Neural progenitor cell (in vitro differentiated cells): Measurements from ENCODE around the gene ALS2CL.

Experiments used
- EZH2phosphoT487 ChIP-seq: fragments of 200-600 bp; sonication (generic); IDR thresholded peaks from 2 replicates; pipeline ENCODE4 v1.6.1; 2017; ENCODE audit warnings: antibody characterized with exemption
- TF ChIP-seq, protein P1 (sequence below): fragments of 200-600 bp; sonication (generic); IDR thresholded peaks from 2 replicates; pipeline ENCODE4 v1.5.1; 2017; ENCODE audit warnings: antibody characterized with exemption, mild to moderate bottlenecking

DNA sequence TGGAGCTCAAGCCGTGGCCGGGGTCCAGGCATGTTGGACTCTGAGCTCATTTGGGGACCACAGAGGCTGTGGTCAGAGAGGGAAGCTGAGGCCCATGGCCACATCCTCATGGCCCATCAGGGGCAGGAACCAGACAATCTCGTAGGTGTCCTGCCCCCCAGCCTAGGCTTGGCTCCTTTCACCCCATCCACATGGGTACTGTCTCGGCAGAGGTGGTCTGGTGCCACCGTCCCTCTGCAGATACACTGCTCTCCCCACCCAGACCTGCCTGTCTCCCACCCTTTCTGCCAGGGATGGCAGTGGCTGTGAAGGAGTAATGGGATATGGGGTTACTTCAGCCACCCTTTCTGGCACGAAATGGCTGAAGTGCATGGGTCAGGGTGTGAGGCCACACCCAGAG is 16.2 kb upstream of the ALS2CL start:
- no peak for TF ChIP-seq EZH2phosphoT487
- TF ChIP-seq, protein P1, sequence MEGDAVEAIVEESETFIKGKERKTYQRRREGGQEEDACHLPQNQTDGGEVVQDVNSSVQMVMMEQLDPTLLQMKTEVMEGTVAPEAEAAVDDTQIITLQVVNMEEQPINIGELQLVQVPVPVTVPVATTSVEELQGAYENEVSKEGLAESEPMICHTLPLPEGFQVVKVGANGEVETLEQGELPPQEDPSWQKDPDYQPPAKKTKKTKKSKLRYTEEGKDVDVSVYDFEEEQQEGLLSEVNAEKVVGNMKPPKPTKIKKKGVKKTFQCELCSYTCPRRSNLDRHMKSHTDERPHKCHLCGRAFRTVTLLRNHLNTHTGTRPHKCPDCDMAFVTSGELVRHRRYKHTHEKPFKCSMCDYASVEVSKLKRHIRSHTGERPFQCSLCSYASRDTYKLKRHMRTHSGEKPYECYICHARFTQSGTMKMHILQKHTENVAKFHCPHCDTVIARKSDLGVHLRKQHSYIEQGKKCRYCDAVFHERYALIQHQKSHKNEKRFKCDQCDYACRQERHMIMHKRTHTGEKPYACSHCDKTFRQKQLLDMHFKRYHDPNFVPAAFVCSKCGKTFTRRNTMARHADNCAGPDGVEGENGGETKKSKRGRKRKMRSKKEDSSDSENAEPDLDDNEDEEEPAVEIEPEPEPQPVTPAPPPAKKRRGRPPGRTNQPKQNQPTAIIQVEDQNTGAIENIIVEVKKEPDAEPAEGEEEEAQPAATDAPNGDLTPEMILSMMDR = no peak
